Measurements from ENCODE around the gene PLCB4. TPM values are rescaled to one million over a fixed set of nuclear protein-coding genes. Genes with fewer than 3 reads are reported as not detected.

PLCB4 gene
- total RNA-seq, 2 donors from 2014 or later = not detected

GRCh38 chr20:9200196-9200595, 131.3 kb downstream of the PLCB4 start:
- no peaks in the 10 kb centered on the region for H3K4me1 Mint-ChIP-seq (ENCODE audit: low read depth in 2 of 2)
- H3K9me3 Mint-ChIP-seq = peaks cover 6% of the 10 kb centered on the region
- H3K36me3 Mint-ChIP-seq = no peaks in the 10 kb centered on the region
- H3K27me3 Mint-ChIP-seq = no peaks in the 10 kb centered on the region
- ATAC-seq (no peak), DNase-seq (ENCODE audit: low spot score) (no peak)
- H3K4me3 Mint-ChIP-seq = no peak overlapping the region
- H3K27ac Mint-ChIP-seq = no peak overlapping the region

GRCh38 chr20:9200620-9201019, 131.7 kb downstream of the PLCB4 start:
- no peak overlapping the region for H3K4me3 Mint-ChIP-seq
- DNase-seq (ENCODE audit: low spot score) (no peak), ATAC-seq (no peak)
- H3K27ac Mint-ChIP-seq = no peak overlapping the region
- no peaks in the 10 kb centered on the region for H3K27me3 Mint-ChIP-seq
- H3K4me1 Mint-ChIP-seq (ENCODE audit: low read depth in 2 of 2) = no peaks in the 10 kb centered on the region
- H3K36me3 Mint-ChIP-seq = no peaks in the 10 kb centered on the region
- peaks cover 6% of the 10 kb centered on the region for H3K9me3 Mint-ChIP-seq

- H3K9me3 Mint-ChIP-seq = peaks cover 3% of the 10 kb centered on the region
- H3K27me3 Mint-ChIP-seq = no peaks in the 10 kb centered on the region
- H3K4me3 Mint-ChIP-seq = no peak overlapping the region
- no peaks in the 10 kb centered on the region for H3K36me3 Mint-ChIP-seq
- H3K27ac Mint-ChIP-seq = no peak overlapping the region
- no peaks in the 10 kb centered on the region for H3K4me1 Mint-ChIP-seq (ENCODE audit: low read depth in 2 of 2)
- DNase-seq (ENCODE audit: low spot score) = no peak
- no peak for ATAC-seq
Observed at GRCh38 chr20:9202420-9203080, 133.7 kb downstream of the PLCB4 start.

- H3K4me1 Mint-ChIP-seq (ENCODE audit: low read depth in 2 of 2) = no peaks in the 10 kb centered on the region
- no peaks in the 10 kb centered on the region for H3K36me3 Mint-ChIP-seq
- peaks cover 3% of the 10 kb centered on the region for H3K9me3 Mint-ChIP-seq
- ATAC-seq (no peak), DNase-seq (ENCODE audit: low spot score) (no peak)
- H3K4me3 Mint-ChIP-seq = no peak overlapping the region
- no peak overlapping the region for H3K27ac Mint-ChIP-seq
- H3K27me3 Mint-ChIP-seq = no peaks in the 10 kb centered on the region
Observed at GRCh38 chr20:9203081-9203447, 134.2 kb downstream of the PLCB4 start.

- Mint-ChIP-seq H3K27me3 (no peaks in the 10 kb centered on the region), H3K4me1 (ENCODE audit: low read depth in 2 of 2) (no peaks in the 10 kb centered on the region), H3K9me3 (peaks cover 3% of the 10 kb centered on the region), H3K27ac (no peak overlapping the region), H3K4me3 (no peak overlapping the region), H3K36me3 (no peaks in the 10 kb centered on the region)
- no peak for DNase-seq (ENCODE audit: low spot score)
- ATAC-seq = no peak
Observed at GRCh38 chr20:9204979-9205378, 136.1 kb downstream of the PLCB4 start.

GRCh38 chr20:9206486-9206885, 137.6 kb downstream of the PLCB4 start:
- Mint-ChIP-seq H3K27me3 (no peaks in the 10 kb centered on the region), H3K4me1 (ENCODE audit: low read depth in 2 of 2) (no peaks in the 10 kb centered on the region), H3K27ac (no peak overlapping the region), H3K4me3 (no peak overlapping the region), H3K9me3 (peaks cover 3% of the 10 kb centered on the region), H3K36me3 (no peaks in the 10 kb centered on the region)
- ATAC-seq = no peak
- no peak for DNase-seq (ENCODE audit: low spot score)

- H3K27ac Mint-ChIP-seq = no peak overlapping the region
- no peaks in the 10 kb centered on the region for H3K27me3 Mint-ChIP-seq
- DNase-seq (ENCODE audit: low spot score) = no peak
- no peaks in the 10 kb centered on the region for H3K4me1 Mint-ChIP-seq (ENCODE audit: low read depth in 2 of 2)
- no peaks in the 10 kb centered on the region for H3K36me3 Mint-ChIP-seq
- no peak for ATAC-seq
- H3K9me3 Mint-ChIP-seq = peaks cover 3% of the 10 kb centered on the region
- no peak overlapping the region for H3K4me3 Mint-ChIP-seq
Observed at GRCh38 chr20:9207253-9207652, 138.4 kb downstream of the PLCB4 start.

- no peaks in the 10 kb centered on the region for H3K36me3 Mint-ChIP-seq
- no peak overlapping the region for H3K27ac Mint-ChIP-seq
- ATAC-seq (no peak), DNase-seq (ENCODE audit: low spot score) (no peak)
- no peak overlapping the region for H3K4me3 Mint-ChIP-seq
- peaks cover 3% of the 10 kb centered on the region for H3K9me3 Mint-ChIP-seq
- H3K27me3 Mint-ChIP-seq = no peaks in the 10 kb centered on the region
- no peaks in the 10 kb centered on the region for H3K4me1 Mint-ChIP-seq (ENCODE audit: low read depth in 2 of 2)
Observed at GRCh38 chr20:9210356-9210755, 141.5 kb downstream of the PLCB4 start.

- H3K4me3 Mint-ChIP-seq = no peak overlapping the region
- peak in 1 of 2 donors; percentile 11 for ATAC-seq
- H3K9me3 Mint-ChIP-seq = peaks cover 3% of the 10 kb centered on the region
- H3K27me3 Mint-ChIP-seq = no peaks in the 10 kb centered on the region
- no peak for DNase-seq (ENCODE audit: low spot score)
- H3K27ac Mint-ChIP-seq = no peak overlapping the region
- H3K36me3 Mint-ChIP-seq = no peaks in the 10 kb centered on the region
- H3K4me1 Mint-ChIP-seq (ENCODE audit: low read depth in 2 of 2) = no peaks in the 10 kb centered on the region
Observed at GRCh38 chr20:9211016-9211760, 142.3 kb downstream of the PLCB4 start.

- H3K36me3 Mint-ChIP-seq = no peaks in the 10 kb centered on the region
- ATAC-seq = no peak
- H3K9me3 Mint-ChIP-seq = peaks cover 3% of the 10 kb centered on the region
Observed at GRCh38 chr20:9212735-9213134, 143.8 kb downstream of the PLCB4 start.

GRCh38 chr20:9214685-9215084, 145.8 kb downstream of the PLCB4 start:
- Mint-ChIP-seq H3K9me3 (peaks cover 3% of the 10 kb centered on the region), H3K27ac (no peak overlapping the region), H3K36me3 (no peaks in the 10 kb centered on the region), H3K27me3 (no peaks in the 10 kb centered on the region), H3K4me1 (ENCODE audit: low read depth in 2 of 2) (no peaks in the 10 kb centered on the region), H3K4me3 (no peak overlapping the region)
- DNase-seq (ENCODE audit: low spot score) (no peak), ATAC-seq (no peak)

More at GRCh38 chr20:9212735-9213134, 143.8 kb downstream of the PLCB4 start:
- no peak for DNase-seq (ENCODE audit: low spot score)
- H3K27me3 Mint-ChIP-seq = no peaks in the 10 kb centered on the region
- H3K4me3 Mint-ChIP-seq = no peak overlapping the region
- no peaks in the 10 kb centered on the region for H3K4me1 Mint-ChIP-seq (ENCODE audit: low read depth in 2 of 2)
- no peak overlapping the region for H3K27ac Mint-ChIP-seq

- no peaks in the 10 kb centered on the region for H3K27me3 Mint-ChIP-seq
- ATAC-seq (no peak), DNase-seq (ENCODE audit: low spot score) (no peak)
- no peaks in the 10 kb centered on the region for H3K36me3 Mint-ChIP-seq
- no peak overlapping the region for H3K27ac Mint-ChIP-seq
- peaks cover 3% of the 10 kb centered on the region for H3K9me3 Mint-ChIP-seq
- H3K4me1 Mint-ChIP-seq (ENCODE audit: low read depth in 2 of 2) = no peaks in the 10 kb centered on the region
- H3K4me3 Mint-ChIP-seq = no peak overlapping the region
Observed at GRCh38 chr20:9215539-9215938, 146.7 kb downstream of the PLCB4 start.

- H3K27ac Mint-ChIP-seq = no peak overlapping the region
- DNase-seq (ENCODE audit: low spot score) (no peak), ATAC-seq (no peak)
- no peak overlapping the region for H3K4me3 Mint-ChIP-seq
- no peaks in the 10 kb centered on the region for H3K4me1 Mint-ChIP-seq (ENCODE audit: low read depth in 2 of 2)
- no peaks in the 10 kb centered on the region for H3K27me3 Mint-ChIP-seq
- no peaks in the 10 kb centered on the region for H3K9me3 Mint-ChIP-seq
- H3K36me3 Mint-ChIP-seq = no peaks in the 10 kb centered on the region
Observed at GRCh38 chr20:9218531-9218961, 149.7 kb downstream of the PLCB4 start.

GRCh38 chr20:9220874-9221547, 152.1 kb downstream of the PLCB4 start:
- Mint-ChIP-seq H3K4me3 (no peak overlapping the region), H3K36me3 (no peaks in the 10 kb centered on the region), H3K27ac (no peak overlapping the region), H3K4me1 (ENCODE audit: low read depth in 2 of 2) (no peaks in the 10 kb centered on the region), H3K27me3 (no peaks in the 10 kb centered on the region), H3K9me3 (peaks cover 4% of the 10 kb centered on the region)
- ATAC-seq (no peak), DNase-seq (ENCODE audit: low spot score) (no peak)

Measured in natural killer cell treated with Interleukin-12 subunit alpha and Interleukin-12 subunit beta and Interleukin-15 and Interleukin-18, amount 100 ng/mL, for 72 hours (primary cell).